ENCODE results near the gene AIFM2.
A peak's percentile ranks its signal among the peaks of the same experiment; 100 is the strongest.

AIFM2 gene

GRCh38 chr10:70146489-70147258, 14.0 kb upstream of the AIFM2 start, which contains the start of gene TYSND1:
Gene TYSND1, minus strand, starts transcription at chr10:70146700. Its CDS starts 114 bp downstream, at chr10:70146586.
- DNase-seq (ENCODE audit: low read depth in 1 of 2, low spot score in 1 of 2) = peak; percentile 77 to 79

GRCh38 chr10:70145666-70146488, 13.3 kb upstream of the AIFM2 start:
- DNase-seq (ENCODE audit: low read depth in 1 of 2, low spot score in 1 of 2) = peak; percentile 47 to 58

GRCh38 chr10:70145166-70145665, 12.6 kb upstream of the AIFM2 start:
- peak in 1 of 2 donors; percentile 13 for DNase-seq (ENCODE audit: low read depth in 1 of 2, low spot score in 1 of 2)

GRCh38 chr10:70144372-70145110, 11.9 kb upstream of the AIFM2 start:
- no peak for DNase-seq (ENCODE audit: low read depth in 1 of 2, low spot score in 1 of 2)

- no peak for DNase-seq (ENCODE audit: low read depth in 1 of 2, low spot score in 1 of 2)
Measured at GRCh38 chr10:70142555-70142954, 9.9 kb upstream of the AIFM2 start.

- no peak for DNase-seq (ENCODE audit: low read depth in 1 of 2, low spot score in 1 of 2)
Measured at GRCh38 chr10:70140297-70140696, 7.7 kb upstream of the AIFM2 start.

GRCh38 chr10:70139997-70140250, 7.3 kb upstream of the AIFM2 start:
- no peak for DNase-seq (ENCODE audit: low read depth in 1 of 2, low spot score in 1 of 2)

GRCh38 chr10:70139151-70139996, 6.7 kb upstream of the AIFM2 start:
- DNase-seq (ENCODE audit: low read depth in 1 of 2, low spot score in 1 of 2) = no peak

- DNase-seq (ENCODE audit: low read depth in 1 of 2, low spot score in 1 of 2) = no peak
Measured at GRCh38 chr10:70137927-70138883, 5.6 kb upstream of the AIFM2 start.

GRCh38 chr10:70137135-70137534, 4.5 kb upstream of the AIFM2 start:
- no peak for DNase-seq (ENCODE audit: low read depth in 1 of 2, low spot score in 1 of 2)

- DNase-seq (ENCODE audit: low read depth in 1 of 2, low spot score in 1 of 2) = no peak
Measured at GRCh38 chr10:70135684-70136083, 3.1 kb upstream of the AIFM2 start.

GRCh38 chr10:70135046-70135445, 2.4 kb upstream of the AIFM2 start:
- no peak for DNase-seq (ENCODE audit: low read depth in 1 of 2, low spot score in 1 of 2)

- DNase-seq (ENCODE audit: low read depth in 1 of 2, low spot score in 1 of 2) = no peak
Measured at GRCh38 chr10:70131560-70131937, 1.1 kb downstream of the AIFM2 start.

GRCh38 chr10:70130878-70131559, 1.6 kb downstream of the AIFM2 start:
- DNase-seq (ENCODE audit: low read depth in 1 of 2, low spot score in 1 of 2) = no peak

- DNase-seq (ENCODE audit: low read depth in 1 of 2, low spot score in 1 of 2) = no peak
Measured at GRCh38 chr10:70126700-70127395, 5.8 kb downstream of the AIFM2 start.

- no peak for DNase-seq (ENCODE audit: low read depth in 1 of 2, low spot score in 1 of 2)
Measured at GRCh38 chr10:70125918-70126552, 6.6 kb downstream of the AIFM2 start.

GRCh38 chr10:70124918-70125317, 7.7 kb downstream of the AIFM2 start:
- no peak for DNase-seq (ENCODE audit: low read depth in 1 of 2, low spot score in 1 of 2)

GRCh38 chr10:70124415-70124814, 8.2 kb downstream of the AIFM2 start:
- DNase-seq (ENCODE audit: low read depth in 1 of 2, low spot score in 1 of 2) = no peak
